Astrocyte of the cerebellum (primary cell): Measurements from ENCODE around the gene CARD11.

Experiments used
- DNase-seq: peaks from one replicate; pipeline ENCODE4 v3.0.0-alpha.2; 2011; ENCODE audit warnings: low read depth
- H3K4me3 ChIP-seq: 2 replicates; pipeline ENCODE4 v1.5.1; 2011; ENCODE audit warnings: mild to moderate bottlenecking, low read depth, low read length, moderate library complexity
- CTCF ChIP-seq: IDR thresholded peaks from 2 replicates; pipeline ENCODE4 v1.5.1; 2012; ENCODE audit warnings: low read length, low read depth, moderate library complexity, mild to moderate bottlenecking; ENCODE audit errors: missing control alignments
- in situ Hi-C: cut with HindIII; loops from 2 replicates; pipeline ENCODE4 v1.10.0; 2017; ENCODE audit warnings: low sequenced_read_pairs

CARD11 gene

GRCh38 chr7:2982831-2983230 lies 60.8 kb downstream of the CARD11 start:
- DNase-seq, result no peak
- in situ Hi-C loops, result no loop called here
- H3K4me3 ChIP-seq, result no peak overlapping the region
- no peak for TF ChIP-seq CTCF

GRCh38 chr7:2982401-2982800 lies 61.3 kb downstream of the CARD11 start:
- in situ Hi-C loops, result no loop called here

GRCh38 chr7:2981103-2981480 lies 62.6 kb downstream of the CARD11 start:
- no peak for DNase-seq
- in situ Hi-C loops, result no loop called here
- no peak for TF ChIP-seq CTCF
- no peak overlapping the region for H3K4me3 ChIP-seq

More at GRCh38 chr7:2982401-2982800, 61.3 kb downstream of the CARD11 start:
- DNase-seq, result no peak
- no peak overlapping the region for H3K4me3 ChIP-seq
- no peak for TF ChIP-seq CTCF

GRCh38 chr7:2980401-2981102 lies 63.1 kb downstream of the CARD11 start:
- in situ Hi-C loops, result no loop called here
- TF ChIP-seq CTCF, result no peak
- no peak overlapping the region for H3K4me3 ChIP-seq
- DNase-seq, result no peak

GRCh38 chr7:2979951-2980350 lies 63.7 kb downstream of the CARD11 start:
- DNase-seq, result no peak
- in situ Hi-C loops, result no loop called here
- no peak overlapping the region for H3K4me3 ChIP-seq
- TF ChIP-seq CTCF, result no peak

- TF ChIP-seq CTCF, result no peak
- in situ Hi-C loops, result no loop called here
- no peak for DNase-seq
- no peak overlapping the region for H3K4me3 ChIP-seq
These were observed 64.5 kb downstream of the CARD11 start for GRCh38 chr7:2979201-2979631.
